Panc1 (cell line): Measurements from ENCODE around the gene CCDC175.

ENCODE experiments used
- CTCF ChIP-seq: fragments of 450-650 bp; IDR thresholded peaks from 2 replicates; pipeline ENCODE4 v1.5.1; 2017; ENCODE audit warnings: mild to moderate bottlenecking
- REST ChIP-seq, 2 experiments: IDR thresholded peaks; 2 replicates each; pipeline ENCODE4 v1.6.1; 2011 to 2012; ENCODE audit warnings: low read depth in 2 of 2, control low read depth in 1 of 2, low read length in 1 of 2, mild to moderate bottlenecking in 1 of 2, moderate library complexity in 1 of 2; ENCODE audit not compliant: insufficient read depth in 1 of 2
- SIN3A ChIP-seq: IDR thresholded peaks from 2 replicates; pipeline ENCODE4 v1.6.1; 2012; ENCODE audit warnings: low read depth, mild to moderate bottlenecking, low read length, moderate library complexity, borderline replicate concordance; ENCODE audit not compliant: insufficient read depth

GRCh38 chr14:59478540-59478939 is 98.1 kb downstream of the CCDC175 start:
- no peak for TF ChIP-seq REST (IDR thresholded peaks at IDR 0.05; ENCODE audit: insufficient read depth in 1 of 2, low read depth in 2 of 2, low read length in 1 of 2)
- TF ChIP-seq CTCF = no peak
- no peak for TF ChIP-seq SIN3A
